NCI-H2029 treated with DMSO at 0.1 percent for 48 hours (cell line): ENCODE results near the gene TOP1.
"Not testable (repeated sequence)": the region's sequence is repeated elsewhere in the genome, so short reads cannot be mapped to it uniquely, and the experiment has no call there.

Experiments
- DNase-seq: peaks from one replicate; lab custom pipeline; 2025; lab: John Stamatoyannopoulos, UW

The TOP1 gene

GRCh38 chr20:41028359-41029149 is at the start of gene TOP1:
TSS of gene TOP1 (plus strand) at chr20:41028822. CDS start at chr20:41029068, 246 bp downstream.
- DNase-seq: peak; percentile 93

GRCh38 chr20:40979247-40979646 is 49.4 kb upstream of the TOP1 start:
- DNase-seq: no peak

GRCh38 chr20:40980106-40980827 is 48.4 kb upstream of the TOP1 start:
- DNase-seq: no peak

DNA sequence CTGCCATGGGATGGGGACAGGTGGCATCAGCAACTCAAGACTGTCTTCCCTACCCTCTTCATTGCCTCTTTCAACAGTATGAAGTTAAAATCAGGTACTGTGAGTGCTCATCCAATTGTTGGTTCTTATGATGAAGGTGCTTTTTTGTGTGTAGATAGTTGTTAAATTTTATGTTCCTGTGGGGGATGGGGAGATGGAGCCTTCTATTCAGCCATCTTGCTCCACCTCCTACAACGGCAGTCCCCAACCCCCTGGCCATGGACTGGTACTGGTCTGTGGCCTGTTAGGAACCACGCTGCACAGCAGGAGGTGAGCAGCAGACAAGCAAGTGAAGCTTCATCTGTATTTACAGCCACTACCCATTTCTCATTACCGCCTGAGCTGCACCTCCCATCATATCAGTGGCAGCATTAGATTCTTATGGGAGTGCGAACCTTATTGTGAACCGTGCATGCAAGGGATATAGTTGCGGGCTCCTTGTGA is 47.8 kb upstream of the TOP1 start:
- no peak for DNase-seq

GRCh38 chr20:40982415-40983145 is 46.0 kb upstream of the TOP1 start:
- DNase-seq: no peak

- no peak for DNase-seq
These were observed 44.7 kb upstream of the TOP1 start for GRCh38 chr20:40983898-40984297.

DNA sequence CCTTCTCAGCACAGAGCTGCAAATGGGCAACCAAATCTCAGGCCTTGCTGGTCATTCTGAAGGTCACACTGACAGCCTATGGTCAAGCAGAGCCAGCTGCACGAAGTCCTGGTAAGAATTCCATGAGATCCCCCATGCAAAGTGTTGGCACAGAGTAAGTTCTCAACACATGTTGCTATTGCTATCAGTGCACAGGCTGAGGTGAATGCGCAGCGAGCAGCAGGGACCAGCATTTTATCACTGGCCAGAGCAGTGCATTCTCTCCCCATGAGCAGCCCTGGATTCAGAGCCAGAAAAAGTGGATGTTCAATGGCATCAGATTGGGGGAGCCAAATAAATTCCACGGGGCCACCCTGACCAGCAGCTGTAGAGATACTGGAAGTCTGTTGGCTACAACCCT is 44.1 kb upstream of the TOP1 start:
- no peak for DNase-seq

GRCh38 chr20:40986774-40987173 is 41.8 kb upstream of the TOP1 start:
- DNase-seq: no peak

DNA sequence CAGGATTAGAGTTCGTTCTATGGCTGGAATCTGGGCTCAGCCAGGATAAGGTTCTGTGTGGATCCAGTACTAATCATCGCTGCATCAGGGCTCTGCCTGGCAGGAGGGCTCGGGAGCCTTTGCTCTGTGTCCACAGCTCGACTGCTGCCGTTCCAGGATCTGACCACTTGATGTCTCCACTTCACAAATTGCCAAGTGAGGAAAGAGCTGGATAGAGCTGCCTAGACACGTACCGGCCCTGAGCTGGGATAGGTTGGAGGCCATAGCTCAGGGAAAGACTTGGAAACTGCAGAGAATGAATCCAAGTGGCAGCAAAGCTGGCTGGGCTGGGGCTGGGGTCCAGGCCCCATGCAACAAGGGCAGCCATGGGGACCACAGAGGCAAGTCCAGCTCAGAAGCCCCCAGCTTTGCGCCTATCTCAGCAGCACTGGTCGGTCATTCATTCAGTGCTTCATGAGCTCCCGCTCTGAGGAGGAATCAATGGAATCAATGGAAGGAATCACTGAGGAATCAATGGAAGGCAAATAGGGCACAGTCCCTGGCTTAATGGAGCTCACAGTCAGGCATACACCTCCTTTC is 38.0 kb upstream of the TOP1 start:
- DNase-seq: peak; percentile 71

GRCh38 chr20:40991181-40991889 is 37.3 kb upstream of the TOP1 start:
- DNase-seq: no peak

- no peak for DNase-seq
These were observed 36.1 kb upstream of the TOP1 start for GRCh38 chr20:40992349-40993113.

DNA sequence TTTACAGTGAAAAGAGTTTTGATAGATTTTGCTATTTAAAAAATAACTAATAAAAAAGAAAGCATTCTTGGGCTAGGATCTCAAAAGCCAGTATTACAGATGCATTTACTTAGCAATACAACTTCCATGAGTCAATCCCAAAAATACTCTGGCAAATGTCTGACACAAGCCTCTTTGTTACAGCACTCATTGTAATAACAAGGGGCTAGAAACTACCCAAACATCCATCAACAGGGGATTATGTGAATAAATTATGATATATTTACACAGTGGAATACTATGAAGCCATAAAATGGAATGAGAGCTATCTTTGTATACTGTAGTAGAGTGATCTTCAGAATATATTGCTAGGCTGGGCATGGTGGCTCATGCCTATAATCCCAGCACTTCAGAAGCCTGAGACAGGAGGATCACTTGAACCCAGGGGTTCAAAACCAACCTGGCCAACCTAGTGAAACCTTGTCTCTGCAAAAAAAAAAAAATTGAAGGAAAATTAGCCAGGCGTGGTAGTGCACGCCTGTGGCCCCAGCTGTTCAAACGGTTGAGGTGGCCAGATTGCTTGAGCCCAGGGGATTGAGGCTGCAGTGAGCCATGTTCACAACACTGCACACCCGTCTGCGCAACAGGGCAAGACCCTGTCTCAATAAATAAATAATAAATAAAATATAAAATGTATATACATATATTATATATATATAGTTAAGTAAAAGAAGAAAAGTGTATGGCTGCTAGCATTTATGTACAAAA is 34.7 kb upstream of the TOP1 start:
- no peak for DNase-seq

GRCh38 chr20:40996326-40996725 is 32.3 kb upstream of the TOP1 start:
- no peak for DNase-seq

DNA sequence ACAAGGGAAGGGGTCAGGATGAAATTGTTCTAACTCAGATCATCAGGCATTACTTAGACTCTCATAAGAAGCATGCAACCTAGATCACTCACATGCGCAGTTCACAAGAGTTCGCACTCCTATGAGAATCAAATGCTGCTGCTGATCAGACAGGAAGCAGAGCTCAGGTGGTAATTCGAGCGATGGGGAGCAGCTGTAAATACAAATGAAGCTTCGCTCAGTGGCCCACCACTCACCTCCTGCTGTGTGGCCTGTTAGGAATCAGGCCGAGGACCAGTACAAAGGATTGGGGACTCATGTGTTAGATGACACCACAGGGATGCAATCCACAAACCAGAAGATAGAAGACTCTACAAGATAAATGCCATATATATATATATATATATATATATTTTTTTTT is 31.5 kb upstream of the TOP1 start:
- no peak for DNase-seq

- no peak for DNase-seq
These were observed 28.8 kb upstream of the TOP1 start for GRCh38 chr20:40999841-41000240.

GRCh38 chr20:41000628-41001027 is 28.0 kb upstream of the TOP1 start:
- DNase-seq: no peak

DNA sequence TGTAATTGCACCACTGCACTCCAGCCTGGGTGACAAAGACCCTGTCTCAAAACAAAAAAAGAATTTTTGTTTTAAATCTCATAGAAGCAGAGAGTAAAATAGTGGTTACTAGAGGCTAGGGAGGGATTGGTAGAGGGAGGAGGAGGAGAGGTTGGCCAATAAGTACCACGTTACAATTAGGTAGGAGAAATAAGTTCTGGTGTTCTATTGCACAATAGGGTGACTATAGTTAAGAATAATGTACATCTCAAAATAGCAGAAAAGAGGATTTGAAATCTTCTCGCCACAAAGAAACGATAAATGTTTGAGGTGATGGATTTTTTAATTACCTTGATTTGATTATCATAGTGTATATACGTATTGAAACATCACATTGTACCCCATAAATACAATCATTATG is 27.1 kb upstream of the TOP1 start:
- DNase-seq: no peak

DNA sequence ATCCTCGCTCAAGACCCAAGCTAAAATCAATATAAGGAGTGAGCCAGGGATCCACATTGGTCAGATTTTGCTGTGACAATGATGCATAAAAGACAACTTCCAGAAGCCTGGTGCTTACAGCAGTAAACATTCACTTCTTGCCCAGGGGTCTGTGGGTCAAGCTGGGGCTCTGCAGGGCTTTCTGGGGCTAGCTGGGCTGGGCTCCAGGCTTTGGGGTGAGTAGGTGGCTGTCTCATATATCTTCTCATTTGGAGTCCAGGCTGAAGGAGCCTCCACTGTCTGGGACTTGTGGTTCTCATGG is 25.8 kb upstream of the TOP1 start:
- no peak for DNase-seq

GRCh38 chr20:41003143-41003935 is 25.3 kb upstream of the TOP1 start:
- peak; percentile 92 for DNase-seq

- not testable (repeated sequence) for DNase-seq
These were observed 24.7 kb upstream of the TOP1 start for GRCh38 chr20:41003936-41004294.
